NOMO-1 (cell line): Measurements from ENCODE around the gene AMN1.

ENCODE experiments used
- DNase-seq, 2 experiments: peaks; one replicate each; lab custom pipeline; 2025; ENCODE audit not compliant: unreplicated experiment in 2 of 2; lab: John Stamatoyannopoulos, UW

Gene AMN1

GRCh38 chr12:31633464-31633863 lies 95.4 kb downstream of the AMN1 start:
- DNase-seq: no peak

DNA sequence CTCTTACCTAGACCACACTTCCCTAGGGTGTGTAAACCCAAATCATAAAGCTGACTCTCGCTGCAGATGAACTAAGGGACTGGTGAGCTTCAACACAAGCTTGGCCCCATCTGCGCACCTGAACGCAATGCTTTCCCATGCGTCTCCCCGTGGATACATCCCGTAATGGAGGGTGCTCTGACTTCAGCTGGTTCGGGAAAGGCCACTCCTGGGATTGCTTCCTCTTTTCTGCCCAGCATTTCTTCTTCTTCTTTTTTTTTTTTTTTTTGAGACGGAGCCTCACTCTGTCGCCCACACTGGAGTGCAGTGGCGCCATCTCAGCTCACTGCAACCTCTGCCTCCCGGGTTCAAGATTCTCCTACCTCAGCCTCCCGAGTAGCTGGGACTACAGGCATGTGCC lies 97.0 kb downstream of the AMN1 start:
- peak; percentile 10 to 33 for DNase-seq

DNA sequence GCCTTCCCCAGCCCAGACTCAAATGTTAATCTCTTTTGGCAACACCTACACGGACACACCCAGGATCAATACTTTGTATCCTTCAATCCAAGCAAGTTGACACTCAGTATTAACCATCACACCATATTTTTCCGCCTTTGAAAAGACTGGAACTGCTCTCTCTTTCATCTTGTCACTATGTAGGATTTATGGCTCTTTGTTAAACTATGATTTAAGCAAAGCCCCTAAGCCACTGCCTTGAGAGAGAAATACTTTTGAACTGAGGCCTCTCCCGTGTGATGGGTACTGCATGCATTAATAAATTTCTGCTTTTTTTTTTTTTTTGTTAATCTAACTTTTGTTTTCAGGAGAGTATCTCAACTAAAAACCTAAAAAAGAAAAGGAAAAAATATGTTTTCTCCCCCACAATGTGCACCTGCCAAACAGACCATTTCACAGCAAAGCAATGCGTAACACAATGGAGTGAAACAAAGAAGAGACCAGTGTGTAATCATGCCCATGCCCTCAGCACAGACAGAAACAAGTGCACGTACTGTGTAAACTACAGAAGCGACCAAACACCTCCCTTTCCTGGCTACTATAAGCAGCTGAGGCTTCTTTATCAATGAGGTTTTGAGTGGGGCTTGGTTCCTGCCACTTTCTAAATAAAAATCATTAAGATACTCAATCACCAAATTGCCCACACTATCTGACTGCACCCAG lies 97.6 kb downstream of the AMN1 start:
- DNase-seq: no peak

DNA sequence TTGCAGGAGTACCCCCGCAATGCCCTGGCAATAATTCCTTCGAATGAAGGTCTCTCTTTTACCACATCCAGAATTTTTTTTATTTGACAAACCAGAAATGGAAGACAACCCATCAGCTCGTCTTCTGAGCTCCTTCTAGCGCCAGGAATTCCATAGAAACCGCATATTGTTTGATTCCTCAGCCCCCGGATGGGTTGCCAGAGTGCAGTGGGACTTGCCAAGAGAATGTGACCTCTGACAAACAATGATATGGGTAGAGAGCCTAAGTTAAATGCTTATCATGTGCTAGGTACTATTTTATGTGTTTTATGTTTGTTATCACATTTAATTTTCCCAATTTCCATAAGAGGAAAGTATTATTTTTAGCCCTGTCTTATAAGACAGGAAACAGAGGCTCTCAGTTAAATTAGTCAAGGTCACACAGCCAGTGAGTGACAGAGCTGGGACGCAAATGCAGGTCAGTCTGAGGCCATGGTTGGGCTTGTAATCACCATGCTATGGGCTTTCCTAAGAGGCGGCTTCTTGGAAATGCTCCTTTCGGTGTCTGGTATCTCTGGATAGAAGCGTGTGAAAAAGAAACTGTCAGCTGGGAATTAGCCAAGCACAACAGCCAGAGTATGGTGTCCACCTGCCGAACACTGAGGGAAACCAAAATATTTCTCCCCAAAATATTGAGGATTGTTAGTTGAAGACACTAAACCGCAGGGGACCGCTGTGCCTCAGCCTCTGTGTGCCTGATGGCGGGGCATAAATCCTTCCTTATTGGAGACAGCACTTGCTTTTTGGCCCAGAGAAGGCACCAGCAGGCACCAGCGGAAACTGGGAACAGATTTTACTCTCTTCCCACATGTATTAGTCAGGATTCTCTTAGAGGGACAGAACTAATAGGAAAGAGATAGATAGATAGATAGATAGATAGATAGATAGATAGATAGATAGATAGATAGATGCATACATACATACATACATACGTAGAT lies 98.8 kb downstream of the AMN1 start:
- DNase-seq: no peak

- no peak for DNase-seq
These were observed 101.3 kb downstream of the AMN1 start for GRCh38 chr12:31627456-31628054.

- no peak for DNase-seq
These were observed 102.4 kb downstream of the AMN1 start for GRCh38 chr12:31626270-31626995.

DNA sequence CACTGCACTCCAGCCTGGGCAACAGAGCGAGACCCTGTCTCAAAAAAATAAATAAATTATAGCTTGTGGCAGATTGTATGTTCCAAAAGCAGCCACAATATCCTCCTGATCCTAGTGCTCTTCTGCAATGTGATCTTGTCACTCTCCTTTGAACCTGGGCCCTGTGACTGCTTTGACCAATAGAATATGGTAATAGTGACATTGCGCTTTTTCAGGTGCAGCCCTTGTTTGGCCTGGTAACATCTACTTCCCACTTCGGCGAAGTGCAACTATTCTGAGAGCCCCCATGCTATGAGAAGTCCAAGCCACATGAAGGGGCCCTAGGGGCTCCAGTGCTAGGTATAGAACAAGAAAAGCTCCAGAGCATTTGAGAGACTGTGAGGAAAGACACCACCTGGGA lies 106.8 kb downstream of the AMN1 start:
- DNase-seq: no peak
